Sigmoid colon (tissue), 7 donors: ENCODE data around the gene KRTAP4-6. TPM values are rescaled to one million over a fixed set of nuclear protein-coding genes. Genes with fewer than 3 reads are reported as not detected.

Experiments used
- DNase-seq: peaks from one replicate; pipeline ENCODE4 v3.0.0-alpha.2; 2019
- H3K27ac ChIP-seq, 4 donors: fragments of 200-600 bp; sonication (generic); one replicate each; pipeline ENCODE4 v1.5.1; 2016 to 2019; ENCODE audit warnings: mild to moderate bottlenecking in 1 of 4
- H3K27me3 ChIP-seq, 3 donors: fragments of 200-600 bp; sonication (generic); one replicate each; pipeline ENCODE4 v1.5.1; 2019; ENCODE audit warnings: mild to moderate bottlenecking in 1 of 3
- H3K36me3 ChIP-seq, 4 donors: fragments of 200-600 bp; sonication (generic); one replicate each; pipeline ENCODE4 v1.5.1; 2016 to 2019
- H3K4me1 ChIP-seq, 4 donors: fragments of 200-600 bp; sonication (generic); one replicate each; pipeline ENCODE4 v1.5.1; 2017 to 2019
- H3K4me3 ChIP-seq, 4 donors: fragments of 200-600 bp; sonication (generic); one replicate each; pipeline ENCODE4 v1.5.1; 2017 to 2019; ENCODE audit warnings: mild to moderate bottlenecking in 2 of 4, moderate library complexity in 1 of 4
- H3K9me3 ChIP-seq, 4 donors: fragments of 200-600 bp in 3 of 4; sonication (generic) in 3 of 4; one replicate each; pipeline versions ENCODE4 v1.5.1 to v1.6.1; 2013 to 2019
- CTCF ChIP-seq, 4 experiments: fragments of 450-650 bp in 3 of 4; fragments of 200-600 bp in 1 of 4; IDR thresholded peaks; one replicate each; pipeline ENCODE4 v1.5.1; 2016 to 2019; ENCODE audit warnings: antibody characterized with exemption in 4 of 4, mild to moderate bottlenecking in 3 of 4, moderate library complexity in 2 of 4
- EP300 ChIP-seq, 4 donors: sonication (generic); formaldehyde crosslinking; IDR thresholded peaks; one replicate each; pipeline ENCODE4 v1.6.1; 2017; ENCODE audit warnings: antibody characterized with exemption in 4 of 4
- POLR2A ChIP-seq, 2 donors: fragments of 450-650 bp; IDR thresholded peaks; one replicate each; pipeline ENCODE4 v1.6.1; 2016; ENCODE audit warnings: antibody characterized with exemption in 2 of 2, mild to moderate bottlenecking in 2 of 2, moderate library complexity in 2 of 2
- POLR2AphosphoS5 ChIP-seq, 4 donors: sonication (generic); formaldehyde crosslinking; IDR thresholded peaks; one replicate each; pipeline ENCODE4 v1.6.1; 2017; ENCODE audit warnings: antibody characterized with exemption in 4 of 4
- WGBS, 2 donors: extraction: QIAGEN DNeasy Blood & Tissue Kit; methylation state at CpG; one replicate each; pipeline ENCODE4 v1.1.7; 2013; 5-methylcytosine and 5-hydroxymethylcytosine counted together
- intact Hi-C: fragments of 100-400 bp; cut with DNase I; formaldehyde crosslinking; loops from one replicate; pipeline ENCODE4 v1.15.1; 2023
- polyA plus RNA-seq, 3 donors: library from polyadenylated mRNA; stranded (reverse); fragments of 200-250 nt; gene quantifications; one replicate each; pipeline ENCODE4 v1.2.3, GENCODE V29; 2013
- total RNA-seq, 4 donors: library from RNA; depleted of rRNA; stranded (reverse); fragments of >200 nt; gene quantifications; one replicate each; pipeline ENCODE4 v1.1.0, GENCODE V29; 2016
- donor health status: healthy with polysubstance abuse.
- donor health status: Bipolar disorder and iron deficiency.
- donor health status: healthy.

The KRTAP4-6 gene
- total and polyA plus RNA-seq, 7 donors: not detected

- TF ChIP-seq CTCF (IDR thresholded peaks at IDR 0.05): no peak
- no peak for TF ChIP-seq POLR2AphosphoS5 (IDR thresholded peaks at IDR 0.05)
- TF ChIP-seq EP300 (IDR thresholded peaks at IDR 0.05): no peak
- TF ChIP-seq POLR2A (IDR thresholded peaks at IDR 0.05): no peak
- Histone ChIP-seq H3K4me1 (no peaks in the 10 kb centered on the region), H3K27ac (no peak overlapping the region), H3K9me3 (no peaks in the 10 kb centered on the region), H3K27me3 (no peaks in the 10 kb centered on the region), H3K36me3 (no peaks in the 10 kb centered on the region), H3K4me3 (no peak overlapping the region)
- DNase-seq: no peak
- intact Hi-C loops: no loop called here
- 95 to 97% methylated on average over 1 of the region's 1 CpG for WGBS, 2 donors
These were observed 38.7 kb upstream of the KRTAP4-6 start for GRCh38 chr17:41178843-41179616.

- Histone ChIP-seq H3K4me1 (no peaks in the 10 kb centered on the region), H3K36me3 (no peaks in the 10 kb centered on the region), H3K27ac (no peak overlapping the region), H3K9me3 (no peaks in the 10 kb centered on the region), H3K27me3 (no peaks in the 10 kb centered on the region), H3K4me3 (no peak overlapping the region)
- intact Hi-C loops: no loop called here
- WGBS, 2 donors: 96% methylated on average over 3 of the region's 3 CpGs
- TF ChIP-seq CTCF (IDR thresholded peaks at IDR 0.05) (no peak), POLR2A (IDR thresholded peaks at IDR 0.05) (no peak), EP300 (IDR thresholded peaks at IDR 0.05) (no peak), POLR2AphosphoS5 (IDR thresholded peaks at IDR 0.05) (no peak)
- no peak for DNase-seq
These were observed 38.0 kb upstream of the KRTAP4-6 start for GRCh38 chr17:41178341-41178740.

GRCh38 chr17:41177727-41178271, 37.5 kb upstream of the KRTAP4-6 start, which contains the start of gene KRTAP4-2:
TSS of gene KRTAP4-2 (minus strand) at chr17:41178221. CDS start at chr17:41178164, 57 bp downstream.
- no peak within 1 kb of the TSS for H3K27ac ChIP-seq
- H3K36me3 ChIP-seq: no peaks in the 10 kb centered on the region
- H3K4me1 ChIP-seq: no peaks in the 10 kb centered on the region
- no peaks in the 10 kb centered on the region for H3K9me3 ChIP-seq
- H3K4me3 ChIP-seq: no peak within 1 kb of the TSS
- intact Hi-C loops: no loop called here
- TF ChIP-seq CTCF (IDR thresholded peaks at IDR 0.05) (no peak), POLR2AphosphoS5 (IDR thresholded peaks at IDR 0.05) (no peak), EP300 (IDR thresholded peaks at IDR 0.05) (no peak), POLR2A (IDR thresholded peaks at IDR 0.05) (no peak)
- WGBS, 2 donors: 95 to 96% methylated on average over 7 of the region's 7 CpGs
- no peaks in the 10 kb centered on the region for H3K27me3 ChIP-seq
- DNase-seq: no peak

- no peaks in the 10 kb centered on the region for H3K36me3 ChIP-seq
- 80 to 90% methylated on average over 3 of the region's 3 CpGs for WGBS, 2 donors
- no peaks in the 10 kb centered on the region for H3K4me1 ChIP-seq
- intact Hi-C loops: no loop called here
- H3K27me3 ChIP-seq: no peaks in the 10 kb centered on the region
- TF ChIP-seq POLR2A (IDR thresholded peaks at IDR 0.05): no peak
- TF ChIP-seq CTCF (IDR thresholded peaks at IDR 0.05): no peak
- TF ChIP-seq POLR2AphosphoS5 (IDR thresholded peaks at IDR 0.05): no peak
- TF ChIP-seq EP300 (IDR thresholded peaks at IDR 0.05): no peak
- H3K9me3 ChIP-seq: no peaks in the 10 kb centered on the region
- DNase-seq: no peak
- H3K4me3 ChIP-seq: no peak overlapping the region
- no peak overlapping the region for H3K27ac ChIP-seq
These were observed 36.5 kb upstream of the KRTAP4-6 start for GRCh38 chr17:41176744-41177387.
